Choroid plexus epithelial cell (primary cell): Measurements from ENCODE around the gene SNX20.
A peak's percentile ranks its signal among the peaks of the same experiment; 100 is the strongest.

Experiments used
- DNase-seq: peaks from one replicate; pipeline ENCODE4 v3.0.0-alpha.2; 2010; ENCODE audit warnings: low read depth
- H3K4me3 ChIP-seq: 2 replicates; pipeline ENCODE4 v1.5.1; 2011; ENCODE audit warnings: low read depth, mild to moderate bottlenecking, control low read depth, low read length, moderate library complexity
- CTCF ChIP-seq: conservative IDR thresholded peaks from 2 replicates; pipeline ENCODE4 v1.5.1; 2011; ENCODE audit warnings: low read depth, mild to moderate bottlenecking, control low read depth, inconsistent platforms, low read length, moderate library complexity

The SNX20 gene

GRCh38 chr16:50718761-50719400, 37.8 kb upstream of the SNX20 start:
- H3K4me3 ChIP-seq, result no peak overlapping the region

GRCh38 chr16:50718061-50718760, 37.1 kb upstream of the SNX20 start:
- DNase-seq, result peak; percentile 53
- no peak for TF ChIP-seq CTCF
- H3K4me3 ChIP-seq, result peak overlapping the region; percentile 20

More at GRCh38 chr16:50718761-50719400, 37.8 kb upstream of the SNX20 start:
- TF ChIP-seq CTCF, result no peak
- no peak for DNase-seq

- no peak overlapping the region for H3K4me3 ChIP-seq
- no peak for TF ChIP-seq CTCF
- no peak for DNase-seq
These were observed 36.4 kb upstream of the SNX20 start for GRCh38 chr16:50717494-50717893.

- TF ChIP-seq CTCF, result no peak
- DNase-seq, result no peak
- no peak overlapping the region for H3K4me3 ChIP-seq
These were observed 36.0 kb upstream of the SNX20 start for GRCh38 chr16:50717091-50717490.

GRCh38 chr16:50712956-50713355, 31.8 kb upstream of the SNX20 start:
- DNase-seq, result no peak
- no peak for TF ChIP-seq CTCF
- H3K4me3 ChIP-seq, result no peak overlapping the region

GRCh38 chr16:50712560-50712898, 31.4 kb upstream of the SNX20 start:
- TF ChIP-seq CTCF, result no peak
- H3K4me3 ChIP-seq, result no peak overlapping the region
- peak; percentile 52 for DNase-seq
